Prostate gland (tissue), 2 donors: ENCODE data around the gene HARS1. TPM values are rescaled to one million over a fixed set of nuclear protein-coding genes. Genes with fewer than 3 reads are reported as not detected.

Experiments
- DNase-seq: peaks from one replicate; pipeline ENCODE4 v3.0.0-alpha.2; 2019; ENCODE audit warnings: low spot score
- H3K27ac ChIP-seq, 2 donors: fragments of 200-600 bp; sonication (generic); 2 replicates each; pipeline ENCODE4 v1.5.1; 2017 to 2019
- H3K27me3 ChIP-seq: fragments of 200-600 bp; sonication (generic); replicated peaks from 2 replicates; pipeline ENCODE4 v1.5.1; 2019; ENCODE audit not compliant: insufficient read depth
- H3K36me3 ChIP-seq, 2 donors: fragments of 200-600 bp; sonication (generic); 1 replicate in 1 of 2; 2 replicates in 1 of 2; pipeline versions ENCODE4 v1.5.1 to v1.8.1; 2017 to 2019
- H3K4me1 ChIP-seq: fragments of 200-600 bp; sonication (generic); replicated peaks from 2 replicates; pipeline ENCODE4 v1.5.1; 2019
- H3K4me3 ChIP-seq, 2 donors: fragments of 200-600 bp; sonication (generic); 2 replicates each; pipeline ENCODE4 v1.5.1; 2017 to 2019
- H3K9me3 ChIP-seq: fragments of 200-600 bp; sonication (generic); 2 replicates; pipeline ENCODE4 v1.5.1; 2017
- CTCF ChIP-seq, 4 experiments: fragments of 200-600 bp in 2 of 4; fragments of 450-650 bp in 2 of 4; sonication (generic) in 2 of 4; IDR thresholded peaks; 1 replicate in 3 of 4; 2 replicates in 1 of 4; pipeline ENCODE4 v1.5.1; 2016 to 2019; ENCODE audit warnings: antibody characterized with exemption in 4 of 4, mild to moderate bottlenecking in 2 of 4, moderate library complexity in 2 of 4
- POLR2A ChIP-seq: fragments of 450-650 bp; IDR thresholded peaks from one replicate; pipeline ENCODE4 v1.6.1; 2016; ENCODE audit warnings: antibody characterized with exemption, mild to moderate bottlenecking
- POLR2AphosphoS5 ChIP-seq: sonication (generic); formaldehyde crosslinking; IDR thresholded peaks from one replicate; pipeline ENCODE4 v1.6.1; 2017; ENCODE audit warnings: antibody characterized with exemption
- WGBS: methylation state at CpG from one replicate; pipeline ENCODE4 v1.1.5; 2018; 5-methylcytosine and 5-hydroxymethylcytosine counted together
- intact Hi-C: fragments of 100-400 bp; cut with DNase I; formaldehyde crosslinking; loops from one replicate; pipeline ENCODE4 v1.14.2; 2022
- total RNA-seq, 2 donors: library from RNA; depleted of rRNA; stranded (reverse); fragments of >200 nt; gene quantifications; one replicate each; pipeline ENCODE4 v1.1.0, GENCODE V29; 2016

Gene HARS1
- total RNA-seq, 2 donors from 2014 or later = 37.3 to 54.3 TPM

DNA sequence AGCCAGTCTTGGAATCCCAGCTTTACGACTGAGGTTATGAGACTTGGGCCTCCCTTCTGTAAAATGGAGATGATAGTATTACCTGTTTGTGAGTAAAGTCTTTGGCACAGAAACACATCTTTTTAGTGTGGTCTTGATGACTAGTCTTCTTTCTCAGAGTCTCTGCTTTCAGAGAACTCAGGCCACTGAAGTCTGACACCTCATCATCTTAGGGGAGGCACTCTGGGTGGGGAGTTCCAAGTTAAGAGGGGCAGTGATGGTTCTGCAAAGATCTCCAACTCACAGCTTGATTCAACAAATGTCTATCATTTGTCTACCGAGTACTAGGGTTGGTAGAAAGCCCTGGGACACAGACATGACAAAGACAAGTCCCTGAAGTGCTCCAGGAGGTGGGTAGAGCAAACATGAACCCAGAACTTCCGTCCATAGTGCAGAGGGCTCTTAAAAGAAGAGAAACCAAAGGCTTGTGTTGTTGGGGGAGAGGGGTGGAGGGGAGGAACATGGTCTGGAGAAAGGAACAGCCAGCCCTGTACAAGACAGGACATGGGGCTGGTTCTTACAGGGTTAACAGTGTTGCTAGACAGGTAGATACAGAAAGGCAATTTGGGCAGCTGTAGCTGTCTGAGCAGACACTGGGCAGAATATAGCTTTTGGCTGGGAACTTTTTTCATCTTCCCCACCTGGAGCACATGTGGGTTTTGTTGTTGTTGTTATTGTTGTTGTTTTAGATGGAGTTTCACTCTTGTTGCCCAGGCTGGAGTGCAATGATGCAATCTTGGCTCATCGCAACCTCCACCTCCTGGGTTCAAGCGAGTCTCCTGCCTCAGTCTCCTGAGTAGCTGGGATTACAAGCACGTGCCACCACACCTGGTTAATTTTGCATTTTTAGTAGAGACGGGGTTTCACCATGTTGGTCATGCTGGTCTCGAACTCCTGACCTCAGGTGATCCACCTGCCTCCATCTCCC is 55.6 kb downstream of the HARS1 start:
- no peak for DNase-seq
- H3K9me3 ChIP-seq = no peaks in the 10 kb centered on the region
- H3K36me3 ChIP-seq = no peaks in the 10 kb centered on the region
- no peaks in the 10 kb centered on the region for H3K27me3 ChIP-seq
- intact Hi-C loops = loop anchor here (5.0 to 10.0 kb wide), 3 partner anchors 88 to 261 kb away; partner anchors contain the start of genes ANKHD1 and EIF4EBP3
- no peak for TF ChIP-seq POLR2AphosphoS5
- TF ChIP-seq POLR2A = no peak
- no peak for TF ChIP-seq CTCF (IDR thresholded peaks at IDR 0.05)
- WGBS = 89% methylated on average over 8 of the region's 8 CpGs
- no peak overlapping the region for H3K27ac ChIP-seq
- no peaks in the 10 kb centered on the region for H3K4me1 ChIP-seq
- no peak overlapping the region for H3K4me3 ChIP-seq

DNA sequence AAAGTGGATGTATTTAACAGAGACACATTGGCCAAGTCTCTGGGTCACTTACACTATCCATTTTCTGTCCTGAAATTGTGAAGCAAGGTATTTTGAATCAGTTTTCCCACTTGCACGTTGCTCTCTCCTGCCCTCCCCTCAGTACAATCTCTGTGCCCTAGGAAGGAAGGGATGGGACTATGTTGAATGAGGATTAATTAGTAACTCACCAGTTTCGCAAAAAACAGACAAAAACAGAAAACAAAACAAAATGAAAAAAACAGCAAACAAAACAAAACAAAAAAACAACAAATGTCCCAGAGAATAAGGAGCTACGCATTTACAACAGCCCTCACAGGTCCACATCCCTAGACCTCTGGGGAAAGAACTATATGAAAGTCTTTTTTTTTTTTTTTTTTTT is 57.1 kb downstream of the HARS1 start:
- Histone ChIP-seq H3K4me3 (no peak overlapping the region), H3K27me3 (no peaks in the 10 kb centered on the region), H3K4me1 (no peaks in the 10 kb centered on the region), H3K27ac (no peak overlapping the region), H3K36me3 (no peaks in the 10 kb centered on the region), H3K9me3 (no peaks in the 10 kb centered on the region)
- WGBS = 48% methylated on average over 3 of the region's 3 CpGs
- TF ChIP-seq CTCF (IDR thresholded peaks at IDR 0.05) = no peak
- TF ChIP-seq POLR2AphosphoS5 = no peak
- TF ChIP-seq POLR2A = no peak
- intact Hi-C loops = loop anchor here (10.0 kb wide), 1 partner anchor 259 kb away; no protein-coding TSS in a partner anchor
- no peak for DNase-seq

DNA sequence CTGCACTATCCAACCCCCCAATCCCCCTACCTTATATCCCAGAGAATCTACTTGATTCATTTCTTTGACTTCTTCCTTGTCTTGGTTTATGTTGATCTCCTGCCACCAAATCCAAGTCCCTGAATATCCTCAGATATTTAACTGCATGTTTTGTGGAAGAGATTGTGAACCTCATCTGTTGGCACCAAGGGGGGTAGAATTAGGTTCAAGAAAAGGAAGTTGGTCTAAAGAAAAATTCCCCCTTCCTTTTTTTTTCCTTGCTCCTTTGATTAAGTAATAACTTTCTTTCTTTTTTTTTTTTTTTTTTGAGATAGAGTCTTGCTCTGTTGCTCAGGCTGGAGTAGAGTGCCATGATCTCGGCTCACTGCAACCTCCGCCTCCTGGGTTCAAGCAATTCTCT is 57.7 kb downstream of the HARS1 start:
- Histone ChIP-seq H3K27me3 (no peaks in the 10 kb centered on the region), H3K9me3 (no peaks in the 10 kb centered on the region), H3K36me3 (no peaks in the 10 kb centered on the region), H3K27ac (no peak overlapping the region), H3K4me1 (no peaks in the 10 kb centered on the region), H3K4me3 (no peak overlapping the region)
- WGBS = 93% methylated on average over 2 of the region's 2 CpGs
- intact Hi-C loops = loop anchor here (10.0 kb wide), 1 partner anchor 259 kb away; no protein-coding TSS in a partner anchor
- DNase-seq = no peak
- TF ChIP-seq CTCF (IDR thresholded peaks at IDR 0.05) (no peak), POLR2AphosphoS5 (no peak), POLR2A (no peak)

DNA sequence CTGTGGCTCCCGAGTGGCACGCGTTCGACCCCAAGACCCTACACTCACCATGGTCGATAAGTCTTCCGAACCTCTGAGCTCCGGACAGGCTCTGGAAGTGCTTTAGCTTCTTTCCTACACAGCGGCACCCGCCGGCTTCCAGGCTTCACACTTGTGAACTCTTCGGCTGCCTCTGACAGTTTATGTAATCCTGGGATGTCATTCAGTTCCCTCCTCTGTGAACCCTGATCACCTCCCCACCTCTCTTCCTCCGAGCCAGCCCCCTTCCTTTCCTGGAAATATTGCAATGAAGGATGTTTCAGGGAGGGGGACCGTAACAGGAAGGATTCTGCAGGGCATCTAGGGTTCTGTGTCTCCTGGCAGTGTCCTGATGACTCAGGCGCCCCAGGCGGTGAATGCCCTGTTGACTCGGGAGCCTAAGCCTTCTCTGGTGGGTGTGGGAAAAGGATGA is 58.1 kb downstream of the HARS1 start, which contains the start of gene CD14:
TSS of gene CD14 (minus strand) at position 155 of the 451 bp plus-strand sequence. CDS start at position 51, 104 bp downstream.
- no peaks in the 10 kb centered on the region for H3K4me1 ChIP-seq
- peak within 1 kb of the TSS; percentile 55 to 61 for H3K27ac ChIP-seq
- intact Hi-C loops = loop anchor here (10.0 kb wide), 1 partner anchor 258 kb away; no protein-coding TSS in a partner anchor
- no peaks in the 10 kb centered on the region for H3K36me3 ChIP-seq
- no peaks in the 10 kb centered on the region for H3K9me3 ChIP-seq
- no peaks in the 10 kb centered on the region for H3K27me3 ChIP-seq
- peak; percentile 29 for DNase-seq
- H3K4me3 ChIP-seq = peak within 1 kb of the TSS; percentile 38 to 43
- 14% methylated on average over 16 of the region's 16 CpGs for WGBS
- TF ChIP-seq POLR2A (no peak), POLR2AphosphoS5 (no peak), CTCF (IDR thresholded peaks at IDR 0.05) (peak in 1 of 4 experiments; percentile 4)
